NCI-H2227 treated with DMSO at 0.1 percent for 48 hours (cell line): Measurements from ENCODE around the gene HPCAL1.

Source experiments
- DNase-seq: peaks from one replicate; lab custom pipeline; 2025; lab: John Stamatoyannopoulos, UW

Gene HPCAL1

DNA sequence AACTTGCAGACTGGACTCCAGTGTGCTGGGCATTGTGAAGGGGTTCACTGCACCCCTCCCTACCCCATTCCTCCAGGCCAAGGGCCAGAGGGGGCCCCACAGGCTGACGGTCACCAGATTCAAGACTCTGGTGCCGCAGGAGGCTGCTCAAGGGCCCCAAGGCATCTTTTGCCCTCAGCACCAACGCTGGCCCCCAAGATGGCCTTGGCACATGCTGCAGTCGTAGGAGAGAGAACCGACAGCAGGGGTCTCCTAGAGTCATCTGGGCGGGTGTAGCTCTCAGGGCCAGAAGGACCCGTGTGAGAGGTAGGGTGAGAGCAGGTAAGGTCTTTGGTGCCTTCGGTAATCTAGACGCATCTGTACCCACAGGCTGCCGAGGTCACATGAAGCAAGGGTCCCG is 164.1 kb downstream of the HPCAL1 start:
- no peak for DNase-seq

DNA sequence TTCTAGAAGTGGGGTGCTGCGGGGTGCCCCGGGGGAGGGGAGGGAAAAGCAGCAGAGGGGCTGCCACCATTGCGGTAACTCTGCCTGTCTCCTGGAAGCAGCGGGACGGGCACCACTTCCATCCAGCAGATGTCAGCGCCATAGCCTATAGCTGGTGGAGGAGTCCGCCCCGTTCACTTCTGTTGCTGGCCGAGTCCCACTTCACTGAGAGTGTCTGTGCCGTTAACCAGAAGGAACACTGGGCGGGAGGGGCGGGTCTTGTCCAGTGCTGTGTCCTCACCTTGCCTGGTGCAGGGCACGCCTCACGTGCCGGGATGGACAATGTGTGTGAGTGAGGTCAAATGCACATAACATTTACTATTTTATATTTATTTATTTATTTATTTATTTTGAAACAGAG is 164.7 kb downstream of the HPCAL1 start:
- no peak for DNase-seq

DNA sequence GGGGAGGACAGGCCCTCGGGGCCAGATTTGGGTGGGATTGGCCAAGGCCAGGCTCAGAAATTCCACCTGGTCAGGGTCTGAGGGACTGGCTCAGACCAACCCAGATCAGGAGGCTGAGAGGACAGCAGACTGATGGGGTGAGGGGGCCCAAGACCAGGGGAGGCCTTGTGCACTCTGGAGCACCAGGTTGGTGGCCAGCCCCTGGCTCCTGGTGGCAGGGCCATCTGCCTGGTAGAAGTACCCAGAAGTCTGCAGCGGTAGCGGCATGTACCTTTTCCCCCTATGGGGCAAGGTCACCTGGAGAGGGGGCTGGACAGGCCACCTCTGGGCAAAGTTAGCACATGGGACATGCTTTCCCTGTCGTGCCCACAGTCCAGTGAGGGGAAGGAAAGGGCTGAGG is 166.6 kb downstream of the HPCAL1 start:
- DNase-seq, result no peak

DNA sequence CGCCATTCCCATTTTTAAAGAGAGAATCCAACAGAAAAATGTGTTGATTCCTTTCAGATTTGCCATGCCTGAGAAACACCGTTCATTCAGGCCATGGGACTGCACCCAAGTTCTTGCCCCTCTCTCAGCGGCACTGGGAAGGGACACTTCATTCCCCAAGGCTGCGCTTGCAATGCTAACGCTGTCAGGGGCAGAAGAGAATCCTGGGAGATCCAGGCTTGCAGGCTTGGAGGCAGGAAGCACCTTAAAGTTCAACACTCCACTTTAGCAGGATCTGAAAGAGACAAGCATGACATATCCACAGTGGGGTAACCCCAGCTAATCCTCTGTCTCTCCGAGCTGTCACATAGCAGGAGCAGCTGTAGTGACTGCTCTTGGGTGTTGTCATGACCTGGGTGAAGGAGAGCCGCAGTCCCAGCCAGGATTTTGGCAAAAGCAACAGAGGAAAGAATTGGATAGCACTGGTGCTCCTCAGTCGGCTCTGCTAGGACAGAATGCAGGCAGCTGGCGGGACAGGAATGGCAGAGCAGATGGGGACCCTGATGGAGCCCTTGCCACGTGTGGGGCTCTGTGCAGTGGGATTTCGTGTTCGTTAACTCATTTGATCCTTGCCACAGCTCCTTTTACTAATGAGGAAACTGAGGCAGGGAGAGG is 167.4 kb downstream of the HPCAL1 start:
- no peak for DNase-seq

DNA sequence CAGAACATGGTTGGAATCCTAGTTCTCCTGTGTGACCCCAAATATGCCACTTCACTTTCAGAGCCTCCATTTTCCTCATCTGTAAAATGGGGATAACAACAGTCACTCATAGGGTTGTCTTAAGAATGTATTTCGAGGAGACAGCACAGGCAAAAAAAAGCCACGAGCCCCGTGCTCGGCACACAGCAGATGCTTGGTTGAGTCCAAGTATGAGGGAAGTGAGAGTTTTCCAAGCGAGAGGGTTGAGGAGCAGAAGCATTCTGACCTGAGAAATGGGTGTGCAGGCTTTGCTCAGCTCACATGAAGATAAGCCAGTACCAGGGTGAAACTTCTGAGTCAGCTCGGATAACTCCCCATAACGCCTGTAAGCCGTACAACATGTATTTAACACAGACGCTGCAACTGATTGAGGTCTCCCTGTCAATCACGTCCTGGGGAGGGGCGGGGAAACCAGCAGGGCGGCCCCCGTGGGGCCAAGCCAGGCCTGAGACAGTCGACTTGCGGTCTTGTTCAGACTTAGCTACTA is 168.4 kb downstream of the HPCAL1 start:
- no peak for DNase-seq

DNA sequence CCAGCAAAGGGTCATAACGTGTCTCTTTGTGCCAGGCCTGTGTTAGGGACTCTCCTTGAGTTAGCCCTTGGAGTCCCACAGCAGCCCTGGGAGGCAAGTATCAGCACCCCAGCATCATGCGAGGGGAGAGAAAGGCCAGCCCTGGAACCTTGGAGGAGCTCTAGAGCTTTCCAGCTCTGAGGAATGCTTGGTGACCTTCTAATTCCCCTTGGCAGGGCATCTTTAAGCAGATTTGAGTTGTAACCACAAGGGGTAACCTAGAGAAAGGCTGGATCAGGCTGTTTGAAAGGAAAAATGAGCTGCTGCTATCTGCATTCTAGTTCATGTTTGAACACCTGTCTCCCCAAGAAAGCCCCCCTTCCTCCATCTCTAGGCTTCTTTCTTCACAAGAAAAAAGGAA is 169.3 kb downstream of the HPCAL1 start:
- no peak for DNase-seq

DNA sequence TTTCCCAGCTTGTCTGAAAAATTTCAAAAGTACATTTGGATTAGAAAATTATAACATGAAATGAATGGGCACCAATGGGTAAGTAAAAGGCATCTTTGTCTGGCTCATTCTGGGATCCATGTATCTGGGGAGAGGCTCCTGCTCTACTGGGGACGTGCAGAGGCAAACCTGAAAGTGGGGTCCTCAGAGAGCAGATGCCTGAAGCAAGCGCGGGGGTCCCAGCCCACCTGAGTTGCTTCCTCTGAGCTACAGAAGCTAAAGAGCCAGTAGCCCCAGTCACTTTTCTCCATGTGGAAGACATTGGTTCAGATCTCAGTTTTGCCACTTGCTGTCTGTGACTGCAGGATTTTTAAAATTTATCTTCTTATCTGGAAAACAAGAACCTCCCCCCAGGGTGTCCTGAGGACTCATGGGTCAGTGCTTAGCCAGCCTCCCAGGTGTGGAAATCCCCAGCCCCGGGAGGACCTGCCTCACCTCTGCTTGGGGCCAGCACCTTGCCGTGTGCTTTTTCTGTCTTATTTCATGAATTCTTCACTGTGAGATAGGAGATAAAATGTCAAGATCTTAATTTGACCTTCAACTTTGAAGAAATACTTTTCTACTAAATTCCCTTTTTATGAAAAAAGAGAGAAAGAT is 170.5 kb downstream of the HPCAL1 start:
- no peak for DNase-seq

DNA sequence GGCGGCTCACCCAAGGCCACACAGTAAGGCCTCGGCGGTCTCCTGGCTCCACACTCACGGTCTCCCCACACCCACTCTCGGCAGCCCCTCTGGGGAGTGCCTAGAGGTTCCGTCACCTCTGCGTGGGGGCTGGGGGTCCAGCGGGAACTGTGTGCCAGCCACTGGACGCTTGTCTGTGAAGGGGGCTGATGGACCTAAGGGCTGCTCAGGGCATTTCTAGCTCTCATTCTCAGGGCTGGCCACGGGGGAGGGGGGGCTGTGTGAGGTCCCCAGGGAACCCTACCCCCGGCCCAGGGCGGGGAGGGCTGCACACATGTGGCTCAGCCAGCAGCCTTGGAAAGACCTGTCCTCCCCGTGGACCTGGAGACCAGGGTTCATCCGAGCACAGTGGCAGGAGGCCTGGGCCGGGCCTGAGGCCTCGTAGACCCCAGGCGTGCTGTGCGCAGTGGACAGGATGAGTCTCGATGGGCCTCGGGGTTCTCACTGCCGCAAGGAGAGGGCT is 172.6 kb downstream of the HPCAL1 start:
- DNase-seq, result no peak

DNA sequence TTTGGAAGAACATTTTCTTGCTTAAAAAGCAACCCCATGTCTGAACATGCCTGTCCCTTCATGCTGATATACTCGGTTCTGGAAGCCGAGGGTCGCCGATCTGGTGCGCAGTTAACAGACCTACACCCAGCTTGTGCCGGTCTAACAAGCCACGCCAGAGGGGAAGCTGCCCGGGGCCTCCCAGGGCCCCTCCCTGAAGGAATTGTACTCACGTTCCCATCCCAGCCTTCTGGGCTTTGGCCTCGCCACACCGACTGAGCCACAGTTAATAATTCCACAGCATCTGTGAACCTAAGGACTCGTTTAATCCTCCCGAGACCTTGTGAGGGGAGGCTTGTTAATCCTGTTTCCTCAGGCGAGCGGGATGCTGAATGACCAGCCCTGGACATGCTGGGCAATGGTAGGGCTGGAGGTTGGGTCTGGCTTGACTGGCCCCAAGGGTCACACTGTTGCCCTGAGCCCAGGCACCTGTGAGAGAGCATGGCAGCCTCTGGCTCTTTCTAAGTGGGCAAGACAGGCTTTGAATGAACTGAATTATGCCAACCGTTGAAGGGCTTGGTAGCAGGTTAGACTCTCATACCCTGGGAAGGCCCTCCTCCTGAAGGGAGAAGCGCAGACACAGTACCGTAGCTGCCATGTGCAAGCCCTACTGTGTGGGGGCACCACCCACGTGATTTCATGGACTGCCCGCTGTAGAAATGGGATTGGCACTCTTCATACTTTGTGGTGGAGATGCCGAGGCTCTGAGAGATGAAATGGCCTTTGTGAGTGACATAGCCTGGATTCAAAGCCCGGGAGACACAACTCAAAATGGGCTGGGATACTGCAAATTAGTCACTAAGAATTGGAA is 173.3 kb downstream of the HPCAL1 start:
- no peak for DNase-seq

DNA sequence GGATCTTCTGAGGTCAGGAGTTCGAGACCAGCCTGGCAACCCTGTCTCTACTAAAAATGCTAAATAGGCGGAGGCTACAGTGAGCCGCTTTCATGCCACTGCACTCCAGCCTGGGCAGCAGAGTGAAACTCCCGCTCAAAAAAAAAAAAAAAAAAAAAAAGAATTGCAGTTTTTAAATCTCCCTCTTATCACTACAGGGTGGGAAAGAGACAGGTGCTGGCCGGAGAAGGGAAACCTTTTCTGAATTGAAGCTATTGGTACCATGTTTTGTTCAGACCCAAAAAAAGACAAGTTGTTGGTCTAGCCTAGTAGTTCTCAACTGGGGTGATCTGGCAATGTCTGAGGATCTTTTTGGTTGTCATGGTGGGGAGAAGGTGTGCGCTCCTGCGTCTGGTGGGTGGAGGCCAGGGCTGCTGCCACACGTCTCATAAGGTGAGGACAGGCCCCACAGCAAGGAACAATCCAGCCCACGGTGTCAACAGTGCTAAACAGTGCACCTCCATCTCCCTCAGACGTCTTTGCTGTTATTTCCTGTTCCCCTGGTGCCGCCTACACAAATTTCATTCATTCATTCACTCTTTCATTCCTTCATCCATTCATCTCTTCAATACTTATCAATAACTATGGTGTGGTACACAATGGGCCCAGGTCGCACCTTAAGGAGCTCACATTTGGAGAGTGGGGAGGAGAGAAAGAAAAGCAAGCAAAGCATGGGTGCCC is 174.2 kb downstream of the HPCAL1 start:
- DNase-seq, result no peak
